ENCODE results near the gene LFNG.

The LFNG gene

GRCh38 chr7:2487586-2488271, 31.8 kb upstream of the LFNG start:
- no peak for DNase-seq

- DNase-seq, result no peak
Observed at GRCh38 chr7:2488272-2488645, 31.3 kb upstream of the LFNG start.

GRCh38 chr7:2488681-2489080, 30.9 kb upstream of the LFNG start:
- no peak for DNase-seq

- no peak for DNase-seq
Observed at GRCh38 chr7:2490181-2490651, 29.4 kb upstream of the LFNG start.

GRCh38 chr7:2492038-2492437, 27.5 kb upstream of the LFNG start:
- no peak for DNase-seq

GRCh38 chr7:2493205-2494164, 26.1 kb upstream of the LFNG start:
- no peak for DNase-seq

- DNase-seq, result no peak
Observed at GRCh38 chr7:2494191-2495130, 25.1 kb upstream of the LFNG start.

GRCh38 chr7:2495418-2496299, 23.9 kb upstream of the LFNG start:
- DNase-seq, result no peak

GRCh38 chr7:2496375-2496774, 23.2 kb upstream of the LFNG start:
- DNase-seq, result no peak

- no peak for DNase-seq
Observed at GRCh38 chr7:2497065-2497464, 22.5 kb upstream of the LFNG start.

- DNase-seq, result no peak
Observed at GRCh38 chr7:2497500-2498336, 21.9 kb upstream of the LFNG start.

GRCh38 chr7:2498708-2499107, 20.9 kb upstream of the LFNG start:
- no peak for DNase-seq

GRCh38 chr7:2499181-2499580, 20.4 kb upstream of the LFNG start:
- DNase-seq, result no peak

GRCh38 chr7:2499719-2500430, 19.7 kb upstream of the LFNG start:
- no peak for DNase-seq

GRCh38 chr7:2500701-2501100, 18.9 kb upstream of the LFNG start:
- no peak for DNase-seq

- DNase-seq, result no peak
Observed at GRCh38 chr7:2501947-2502646, 17.5 kb upstream of the LFNG start.

GRCh38 chr7:2502647-2502966, 17.0 kb upstream of the LFNG start:
- DNase-seq, result no peak

- no peak for DNase-seq
Observed at GRCh38 chr7:2503056-2503941, 16.3 kb upstream of the LFNG start.
